Measurements from ENCODE around the gene TMEM181.
"Not testable (repeated sequence)": the region's sequence is repeated elsewhere in the genome, so short reads cannot be mapped to it uniquely, and the experiment has no call there.

TMEM181 gene

DNA sequence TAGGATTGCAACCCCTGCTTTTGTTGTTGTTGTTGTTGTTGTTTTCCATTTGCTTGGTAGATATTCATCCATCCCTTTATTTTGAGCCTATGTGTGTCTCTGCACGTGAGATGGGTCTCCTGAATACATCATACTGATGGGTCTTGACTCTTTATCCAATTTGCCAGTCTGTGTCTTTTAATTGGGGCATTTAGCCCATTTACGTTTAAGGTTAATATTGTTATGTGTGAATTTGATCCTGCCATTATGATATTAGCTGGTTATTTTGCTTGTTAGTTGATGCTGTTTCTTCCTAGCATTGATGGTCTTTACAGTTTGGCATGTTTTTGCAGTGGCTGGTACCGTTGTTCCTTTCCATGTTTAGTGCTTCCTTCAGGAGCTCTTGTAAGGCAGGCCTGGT, 58.4 kb downstream of the TMEM181 start:
- DNase-seq (ENCODE audit: extremely low read depth in 1 of 2, low read depth in 1 of 2), result not testable (repeated sequence)

GRCh38 chr6:158619922-158620801, 60.3 kb downstream of the TMEM181 start:
- no peak for DNase-seq (ENCODE audit: extremely low read depth in 1 of 2, low read depth in 1 of 2)

DNA sequence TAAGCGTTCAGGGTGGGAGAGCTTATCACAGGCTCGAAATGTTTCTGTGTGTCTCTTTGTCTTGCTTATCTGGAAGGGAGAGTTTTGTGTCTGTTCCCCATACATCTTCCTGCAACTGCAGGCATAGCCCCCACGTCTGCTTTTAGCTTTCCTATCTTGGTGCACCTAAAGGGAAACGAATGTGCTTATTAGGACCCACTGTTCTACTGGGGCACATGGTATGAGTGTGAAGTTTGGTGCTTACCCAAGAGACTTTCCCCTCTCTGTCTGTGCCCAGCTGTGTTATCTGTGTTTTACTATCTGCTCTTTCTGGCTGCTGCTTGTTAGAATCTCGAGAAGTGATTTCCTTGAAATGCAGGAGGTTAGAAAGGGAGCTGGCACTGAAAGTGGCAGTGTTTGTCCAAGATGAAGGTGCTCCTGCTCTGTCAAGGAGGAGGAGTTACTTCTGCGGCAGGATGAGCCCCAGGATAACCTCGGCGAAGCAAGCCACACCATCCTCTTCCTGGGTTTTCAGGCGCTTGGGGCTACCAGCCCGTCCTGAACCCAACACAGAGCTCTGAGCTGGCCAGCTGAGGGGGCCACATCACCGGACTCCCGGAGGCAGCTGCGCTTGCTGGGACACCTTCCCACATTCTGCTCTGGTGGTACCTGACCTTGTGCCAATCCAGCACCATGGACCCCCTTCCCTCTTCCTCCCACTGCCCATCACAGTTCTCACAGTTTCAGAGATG, 61.2 kb downstream of the TMEM181 start:
- DNase-seq (ENCODE audit: extremely low read depth in 1 of 2, low read depth in 1 of 2), result no peak

- DNase-seq (ENCODE audit: extremely low read depth in 1 of 2, low read depth in 1 of 2), result no peak
Measured at GRCh38 chr6:158621694-158622544, 62.0 kb downstream of the TMEM181 start.

DNA sequence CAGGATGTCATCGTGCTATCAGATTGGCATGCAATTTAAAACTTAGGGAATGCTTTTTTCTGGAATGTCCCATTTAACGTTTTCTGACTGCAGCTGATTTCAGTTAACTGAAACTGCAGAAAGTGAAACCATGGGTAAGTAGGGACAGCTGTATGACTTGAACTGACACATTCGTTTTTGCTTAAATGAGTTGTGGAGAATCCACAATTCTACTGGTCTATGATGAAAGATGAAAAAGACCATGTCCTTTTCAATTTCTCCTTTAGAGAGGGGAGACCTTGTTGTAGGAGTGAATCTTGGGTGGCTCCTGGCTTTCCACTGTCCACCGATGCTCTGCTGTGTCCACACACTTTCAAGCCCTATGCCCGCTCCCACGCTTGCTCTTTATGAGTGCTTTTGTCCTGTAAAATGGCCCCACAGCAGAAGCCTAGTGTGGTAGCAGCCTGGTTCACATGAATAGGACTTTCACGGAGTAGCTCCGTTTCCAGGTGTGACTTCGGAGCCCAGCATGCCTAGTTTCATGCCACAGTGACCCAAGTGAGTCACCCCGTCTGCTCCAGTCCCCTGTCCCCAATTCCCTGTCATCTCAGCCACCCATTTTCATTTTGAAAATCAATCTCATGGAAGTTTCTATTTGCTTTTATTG, 62.8 kb downstream of the TMEM181 start:
- no peak for DNase-seq (ENCODE audit: extremely low read depth in 1 of 2, low read depth in 1 of 2)

DNA sequence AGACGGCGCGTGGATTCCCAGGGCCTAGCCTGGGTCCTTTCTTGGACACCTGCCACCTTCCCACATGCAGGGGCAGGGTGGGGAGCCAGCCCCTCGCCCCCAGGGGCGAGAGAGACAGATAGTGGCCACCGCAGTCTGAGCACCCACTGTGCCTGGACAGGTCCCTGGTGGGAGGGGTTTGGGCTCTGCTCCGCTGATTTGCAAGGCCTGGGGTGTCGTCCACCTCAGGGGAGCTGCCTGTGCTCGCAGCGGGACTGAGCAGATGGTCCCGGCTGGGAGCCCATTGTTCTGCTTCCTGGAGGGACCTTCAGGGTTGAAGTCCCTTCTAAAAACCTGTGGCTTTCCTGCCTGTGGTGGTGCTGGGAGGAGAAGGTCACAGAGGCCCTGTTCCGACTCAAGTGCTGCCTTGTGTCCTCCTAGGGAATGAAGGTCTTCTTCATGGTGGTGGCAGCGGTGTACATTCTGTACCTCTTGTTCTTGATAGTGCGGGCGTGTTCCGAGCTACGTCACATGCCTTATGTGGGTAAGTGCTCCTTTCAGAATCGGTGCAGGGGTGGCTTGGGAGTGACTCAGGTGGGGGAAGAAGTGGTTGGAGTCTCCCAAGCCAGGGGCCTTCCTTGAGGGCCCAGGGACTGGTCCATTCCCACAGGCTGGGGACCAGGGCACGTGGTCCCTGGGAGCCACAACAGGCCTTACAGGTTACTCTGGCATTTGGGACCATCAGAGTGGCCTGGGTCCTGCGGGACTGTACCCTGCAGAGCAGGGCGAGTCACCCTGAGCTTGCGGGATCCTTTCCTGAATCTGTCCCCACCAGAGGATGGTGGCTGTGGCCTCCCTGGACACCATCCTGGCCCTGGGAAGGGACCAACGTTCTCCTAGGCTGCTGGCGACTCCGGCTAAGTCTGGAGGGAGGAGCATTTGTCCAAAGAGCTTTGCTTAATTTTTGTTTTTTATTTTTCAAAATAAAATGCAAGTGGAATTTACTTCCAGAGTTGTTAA, 65.1 kb downstream of the TMEM181 start:
- DNase-seq (ENCODE audit: extremely low read depth in 1 of 2, low read depth in 1 of 2), result no peak

- DNase-seq (ENCODE audit: extremely low read depth in 1 of 2, low read depth in 1 of 2), result no peak
Measured at GRCh38 chr6:158625881-158626305, 66.0 kb downstream of the TMEM181 start.

GRCh38 chr6:158626360-158627167, 66.7 kb downstream of the TMEM181 start:
- no peak for DNase-seq (ENCODE audit: extremely low read depth in 1 of 2, low read depth in 1 of 2)

GRCh38 chr6:158627168-158627939, 67.5 kb downstream of the TMEM181 start:
- no peak for DNase-seq (ENCODE audit: extremely low read depth in 1 of 2, low read depth in 1 of 2)

DNA sequence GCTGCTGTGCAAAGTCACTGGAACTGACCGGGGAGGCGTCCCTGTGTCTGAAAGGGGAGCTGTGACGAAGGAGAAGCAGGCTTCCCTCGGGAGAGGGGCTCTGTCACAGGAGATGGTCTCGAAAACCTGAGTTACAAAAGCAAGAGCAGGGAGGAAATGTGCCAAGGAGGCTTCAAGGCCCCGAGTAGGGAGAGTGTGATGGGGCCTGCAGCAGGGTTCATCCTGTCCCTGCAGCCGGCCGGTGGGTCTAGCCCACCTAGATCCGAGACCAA, 68.0 kb downstream of the TMEM181 start:
- no peak for DNase-seq (ENCODE audit: extremely low read depth in 1 of 2, low read depth in 1 of 2)

- DNase-seq (ENCODE audit: extremely low read depth in 1 of 2, low read depth in 1 of 2), result no peak
Measured at GRCh38 chr6:158628542-158628941, 68.7 kb downstream of the TMEM181 start.

DNA sequence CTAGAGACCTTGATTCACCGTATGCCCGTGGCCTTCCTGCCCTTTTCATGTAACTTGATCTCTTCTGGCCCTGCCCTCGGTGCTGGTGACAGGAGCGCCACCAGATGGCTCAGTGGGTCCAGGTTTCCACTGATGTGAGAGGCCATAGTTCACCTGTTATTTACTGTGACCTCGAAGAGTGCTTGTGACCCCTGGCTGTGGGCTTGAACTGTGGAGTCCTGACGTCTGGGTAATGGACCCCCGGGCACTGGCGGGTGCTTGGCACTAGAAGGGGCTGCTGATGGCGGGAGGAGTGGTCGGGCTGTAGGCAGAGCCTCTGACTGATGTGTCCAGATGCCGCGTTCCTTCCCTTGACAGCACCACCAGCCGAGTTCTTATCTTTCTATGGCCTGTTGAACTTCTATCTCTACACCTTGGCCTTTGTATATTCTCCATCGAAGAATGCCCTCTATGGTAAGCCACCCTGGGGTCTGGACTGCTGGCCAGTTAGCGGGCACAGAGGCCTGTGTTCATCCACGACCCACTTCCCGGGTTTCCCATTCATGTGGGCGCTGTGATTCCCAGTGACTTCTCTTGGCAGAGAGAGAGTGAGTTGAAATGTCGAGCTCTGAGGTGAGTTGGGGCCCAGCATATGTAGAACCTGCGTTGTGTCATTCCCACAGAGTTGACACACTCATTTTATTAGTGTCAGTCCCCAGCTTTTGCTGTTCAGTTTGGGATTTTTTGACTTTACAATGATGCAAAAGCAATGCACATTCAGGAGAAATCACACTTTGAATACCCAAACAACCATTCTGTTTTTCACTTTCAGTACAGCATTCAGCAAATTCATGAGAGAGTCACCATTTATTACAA, 69.7 kb downstream of the TMEM181 start:
- DNase-seq (ENCODE audit: extremely low read depth in 1 of 2, low read depth in 1 of 2), result peak in 1 of 2 donors; percentile 19

DNA sequence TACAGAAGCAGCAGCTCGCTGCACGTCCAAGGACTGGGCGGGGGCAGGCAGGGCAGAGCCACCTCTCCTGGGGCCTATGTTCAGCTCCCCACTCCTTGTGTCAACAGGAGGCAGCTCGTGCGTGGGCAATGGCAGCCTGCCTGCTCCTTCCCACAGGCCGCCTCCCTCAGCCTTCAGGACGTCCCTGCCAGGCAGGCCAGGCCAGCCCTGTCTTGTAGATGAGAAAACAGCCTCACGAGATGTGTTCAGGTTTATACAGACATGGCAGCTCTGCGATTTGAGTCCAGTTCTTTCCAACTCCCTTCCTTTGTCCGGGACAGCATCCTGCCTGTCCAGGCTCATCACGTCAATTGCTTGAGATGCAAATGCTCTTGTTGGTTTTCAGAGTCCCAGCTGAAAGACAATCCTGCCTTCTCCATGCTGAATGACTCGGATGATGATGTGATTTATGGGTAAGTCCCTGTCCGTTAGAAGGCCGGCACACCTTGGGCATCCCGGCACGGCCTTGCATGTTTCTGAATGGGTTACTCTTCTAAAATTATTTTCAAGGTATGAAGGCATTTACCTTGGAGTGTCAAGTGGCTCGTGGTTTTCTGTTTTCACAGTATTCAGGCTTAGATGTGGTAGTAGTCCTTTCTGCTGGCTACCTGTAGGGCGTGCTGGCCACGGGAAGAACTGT, 71.2 kb downstream of the TMEM181 start:
- no peak for DNase-seq (ENCODE audit: extremely low read depth in 1 of 2, low read depth in 1 of 2)

DNA sequence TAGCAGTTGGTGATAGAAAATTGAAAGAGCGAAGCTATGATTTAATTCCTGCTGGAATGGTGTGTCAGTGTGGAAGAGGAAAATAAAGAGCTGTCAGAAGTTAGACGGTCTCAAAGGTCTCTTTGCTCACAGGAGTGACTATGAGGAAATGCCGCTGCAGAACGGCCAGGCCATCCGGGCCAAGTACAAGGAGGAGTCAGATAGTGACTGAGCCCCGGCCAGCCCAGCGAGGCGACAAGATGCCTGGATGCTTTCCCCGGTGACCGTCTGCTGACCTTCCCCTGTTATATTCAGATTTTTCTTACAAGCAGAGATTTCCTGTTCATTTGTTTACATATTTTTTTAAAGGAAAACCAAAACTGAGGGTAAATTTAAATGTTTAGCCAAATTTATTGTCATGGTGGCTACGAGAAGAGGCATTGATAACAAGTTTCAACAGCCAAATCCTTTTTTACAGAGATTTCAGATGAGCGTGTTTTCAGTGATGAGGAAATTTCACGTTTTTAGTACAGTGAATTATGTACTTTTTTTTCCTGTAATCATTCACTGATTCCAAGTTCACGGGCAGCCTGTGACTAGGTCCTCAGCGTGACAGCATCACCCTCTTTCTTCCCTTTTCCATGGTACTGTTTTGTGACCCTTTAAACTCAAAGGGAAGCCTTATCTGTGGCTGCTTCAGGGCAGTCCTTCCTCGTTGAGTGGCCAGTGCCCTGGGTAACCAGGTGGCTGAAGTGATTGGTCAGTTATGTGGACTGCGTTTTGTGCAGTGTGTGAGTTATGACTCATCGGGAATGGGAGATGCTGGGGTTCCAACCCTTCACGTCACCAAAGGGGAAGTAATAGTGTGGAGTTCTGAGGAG, 72.0 kb downstream of the TMEM181 start:
- no peak for DNase-seq (ENCODE audit: extremely low read depth in 1 of 2, low read depth in 1 of 2)

GRCh38 chr6:158632538-158633119, 72.7 kb downstream of the TMEM181 start:
- DNase-seq (ENCODE audit: extremely low read depth in 1 of 2, low read depth in 1 of 2), result not testable (repeated sequence)

Data from activated CD8-positive, alpha-beta memory T cell treated with anti-CD3 and anti-CD28 coated beads for 1 hour (primary cell).